HG03442 (cell line): ENCODE data around the gene KIF26A.

ENCODE experiments used
- ATAC-seq: cut with Tn5 transposase; IDR thresholded peaks from one replicate; pipeline ENCODE4 v1.9.1; 2021; ENCODE audit warnings: mild to moderate bottlenecking, moderate library complexity; ENCODE audit not compliant: unreplicated experiment

The KIF26A gene

GRCh38 chr14:104138098-104138717, at the start of gene KIF26A:
TSS of gene KIF26A (plus strand) at chr14:104138587. CDS start at chr14:104138723, 136 bp downstream.
- ATAC-seq: no peak

DNA sequence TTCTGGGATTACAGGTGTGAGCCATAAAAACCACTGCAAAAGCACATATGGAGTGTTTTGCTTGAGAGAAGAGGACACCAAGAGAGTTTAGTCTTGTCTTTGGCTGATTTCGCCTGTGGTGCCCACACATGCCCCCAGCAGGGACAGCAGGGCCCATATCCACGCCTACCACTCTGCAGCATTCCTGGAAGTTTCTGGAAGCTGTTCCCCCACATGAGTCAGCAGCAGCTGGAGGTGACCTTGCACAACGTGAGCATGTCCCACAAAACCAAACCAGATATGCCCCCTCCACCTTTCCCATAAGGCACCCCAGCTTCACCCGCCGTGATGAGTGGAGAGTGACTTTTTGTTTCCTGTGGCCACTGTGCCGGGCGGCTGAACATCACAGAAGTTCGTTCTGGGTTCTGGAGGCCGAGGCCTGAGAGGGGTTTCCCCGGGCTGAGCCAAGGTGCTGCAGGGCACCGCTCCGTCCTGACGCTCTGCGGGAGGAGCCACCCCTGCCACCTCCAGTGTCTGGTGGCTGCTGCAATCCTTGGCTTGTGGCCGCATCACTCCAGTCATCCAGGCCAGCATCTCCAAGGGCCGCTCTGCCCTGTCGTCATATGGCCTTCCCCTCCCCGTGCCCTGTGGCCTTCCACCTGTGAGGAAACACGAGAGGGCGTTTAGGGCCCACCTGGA, 48.2 kb upstream of the KIF26A start:
- ATAC-seq: no peak

DNA sequence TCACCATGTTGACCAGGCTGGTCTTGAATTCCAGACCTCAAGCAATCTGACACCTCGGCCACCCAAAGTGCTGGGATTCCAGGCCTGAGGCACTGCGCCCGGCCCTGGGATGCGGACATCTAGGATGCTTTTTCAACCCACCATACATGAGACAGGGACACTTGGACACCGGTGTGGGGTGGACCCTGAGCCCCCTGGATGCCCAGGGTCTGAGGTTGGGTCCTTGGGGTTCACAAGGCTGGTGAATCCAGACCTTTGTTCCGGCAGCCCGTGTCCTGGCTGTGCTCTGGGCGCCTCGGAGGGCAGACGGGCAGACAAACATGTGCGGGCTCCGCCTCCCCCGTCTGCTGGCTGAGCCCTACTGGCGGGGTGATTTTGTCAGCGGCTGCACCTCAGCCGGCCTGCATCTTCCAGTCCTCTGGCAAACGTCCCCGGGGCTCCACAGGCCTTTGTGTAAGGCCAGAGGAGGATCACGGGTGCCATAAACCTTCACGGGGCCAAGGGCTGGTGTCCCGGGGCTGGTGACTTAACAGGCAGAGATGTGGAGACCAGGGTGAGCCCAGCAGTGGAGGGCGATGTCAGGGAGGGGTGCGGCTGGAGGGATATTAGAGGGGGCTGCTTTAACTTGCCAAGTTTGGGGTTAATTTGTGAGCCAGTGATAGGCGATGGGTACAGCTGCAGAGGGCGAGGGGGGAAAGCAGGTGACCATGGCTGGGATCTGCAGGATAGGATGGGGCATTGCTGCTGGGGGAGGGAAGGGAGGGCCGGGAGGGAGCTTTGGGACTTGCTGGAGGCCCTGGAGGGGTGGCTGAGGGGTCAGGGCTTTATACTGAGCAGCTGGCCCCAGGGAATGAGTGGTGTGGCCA, 47.1 kb upstream of the KIF26A start:
- no peak for ATAC-seq

DNA sequence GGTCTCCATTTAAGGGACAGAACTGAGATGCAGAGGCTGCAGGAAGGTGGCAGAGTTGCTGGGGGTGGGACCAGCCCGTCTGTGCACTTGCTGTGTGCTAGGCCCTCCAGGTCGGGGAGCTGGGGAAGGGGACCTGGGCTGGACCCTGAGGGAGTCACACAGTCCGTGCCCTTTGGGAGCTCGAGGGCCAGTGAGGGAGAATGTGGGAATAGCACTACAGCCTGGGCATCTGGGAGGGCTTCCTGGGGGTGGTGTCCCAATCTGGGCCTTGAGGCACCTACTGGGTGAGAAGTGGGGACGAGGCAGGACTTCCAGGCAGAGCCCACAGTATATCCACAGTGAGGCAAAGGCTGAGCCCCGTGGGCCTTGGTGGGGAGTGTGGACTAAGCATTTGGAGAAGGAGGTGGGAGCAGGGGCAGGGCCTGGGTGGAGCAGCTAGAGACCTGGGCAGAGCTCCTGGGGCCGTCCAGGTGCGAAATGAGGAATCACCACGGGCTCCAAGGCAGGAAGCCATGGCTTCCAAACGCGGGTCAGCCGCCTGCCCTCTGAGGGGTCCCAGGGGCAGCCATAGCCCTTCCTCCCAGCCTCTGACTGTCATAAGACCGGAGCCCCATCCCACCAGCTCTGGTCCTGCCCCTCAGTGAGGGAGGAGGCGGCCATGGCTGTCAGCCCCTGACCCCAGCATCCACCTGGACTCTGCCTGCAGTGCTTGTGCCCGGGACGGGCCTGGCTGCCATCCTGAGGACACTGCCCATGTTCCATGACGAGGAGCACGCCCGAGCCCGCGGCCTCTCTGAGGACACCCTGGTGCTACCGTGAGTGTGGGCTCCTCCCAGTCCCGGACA, 46.2 kb upstream of the KIF26A start:
- no peak for ATAC-seq

- no peak for ATAC-seq
Measured at GRCh38 chr14:104092931-104093365, 45.4 kb upstream of the KIF26A start.

- no peak for ATAC-seq
Measured at GRCh38 chr14:104093366-104094055, 44.9 kb upstream of the KIF26A start.

- no peak for ATAC-seq
Measured at GRCh38 chr14:104094056-104094708, 44.2 kb upstream of the KIF26A start.

DNA sequence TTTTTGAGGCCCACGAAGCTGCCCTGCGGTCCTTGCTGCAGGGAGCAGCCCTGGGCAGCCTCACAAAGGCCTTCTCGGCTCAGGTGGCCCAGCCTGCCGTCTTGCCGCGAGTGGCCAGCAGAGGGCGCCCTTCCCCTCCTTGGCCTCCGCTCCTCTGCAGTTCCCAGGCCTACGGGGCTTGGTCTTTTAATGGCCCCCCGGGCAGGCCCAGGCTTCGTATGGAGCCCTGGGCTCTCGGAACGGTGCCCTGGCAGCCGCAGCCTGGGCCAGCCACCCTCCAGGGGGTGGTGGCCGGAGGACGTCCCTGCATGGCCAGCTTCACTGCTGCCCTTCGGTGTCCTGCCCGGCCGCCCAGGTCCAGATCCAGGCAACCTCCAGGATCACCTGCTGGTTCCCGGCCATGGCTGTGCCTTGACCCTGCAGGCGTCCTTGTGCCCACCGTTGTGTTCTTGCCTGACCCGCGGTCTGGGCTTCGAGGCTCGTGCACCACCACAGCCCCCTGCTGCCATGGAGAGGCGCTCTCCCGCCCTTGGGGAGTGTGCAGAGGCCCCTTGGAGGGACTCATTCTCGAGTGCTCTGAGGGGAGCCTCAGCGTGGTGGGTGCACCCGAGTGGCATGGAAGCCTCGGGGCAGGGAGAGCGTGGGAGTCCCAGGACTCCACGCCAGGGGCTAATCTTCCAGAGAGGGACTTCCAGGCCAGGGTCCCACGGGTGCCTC, 43.5 kb upstream of the KIF26A start:
- ATAC-seq: no peak

GRCh38 chr14:104095426-104096310, 42.7 kb upstream of the KIF26A start:
- ATAC-seq: no peak

- ATAC-seq: no peak
Measured at GRCh38 chr14:104096318-104096717, 42.1 kb upstream of the KIF26A start.

DNA sequence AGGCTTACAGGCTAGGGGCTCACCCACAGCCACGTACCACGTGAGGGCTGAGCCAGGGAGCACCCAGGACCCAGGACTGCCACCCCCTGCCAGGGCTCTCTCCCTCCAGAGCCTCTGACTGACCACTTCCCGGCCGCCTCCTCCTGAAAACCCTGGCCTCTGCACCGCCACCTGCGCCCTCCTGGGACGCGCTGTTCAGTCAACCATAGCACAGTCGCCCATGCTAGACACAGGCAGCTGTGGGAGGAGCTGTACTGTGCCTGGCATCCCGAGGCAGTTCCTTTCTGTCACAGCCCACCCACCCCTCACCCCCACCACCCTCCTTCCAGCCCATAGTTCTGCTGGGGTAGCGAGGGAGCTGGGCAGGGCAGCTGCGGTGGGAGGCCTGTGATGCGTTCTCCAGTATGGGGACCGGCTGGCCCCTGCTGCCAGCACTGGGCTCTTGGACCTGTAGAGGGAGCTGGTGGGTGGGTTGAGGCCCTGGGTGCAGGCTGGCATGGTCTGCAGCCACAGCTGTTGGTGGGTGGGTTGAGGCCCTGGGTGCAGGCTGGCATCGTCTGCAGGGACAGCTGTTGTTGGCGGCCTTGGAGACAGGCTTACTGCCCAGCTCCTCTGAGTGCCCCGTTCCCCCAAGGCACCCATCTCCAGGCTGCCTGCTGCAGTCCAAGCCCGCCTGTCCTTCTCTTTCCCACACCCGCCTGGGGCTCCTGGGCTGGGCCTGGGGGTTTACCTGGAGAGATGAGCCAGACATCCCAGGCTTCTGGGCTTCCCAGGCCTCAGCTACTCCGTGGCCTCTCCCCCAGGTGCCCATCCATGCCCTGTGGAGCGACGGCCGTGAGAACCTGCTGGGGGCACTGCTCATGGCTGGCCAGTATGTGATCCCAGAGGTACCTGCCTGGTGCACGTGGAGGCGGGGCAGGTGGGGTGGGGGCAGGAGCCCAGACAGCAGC, 41.4 kb upstream of the KIF26A start:
- no peak for ATAC-seq

DNA sequence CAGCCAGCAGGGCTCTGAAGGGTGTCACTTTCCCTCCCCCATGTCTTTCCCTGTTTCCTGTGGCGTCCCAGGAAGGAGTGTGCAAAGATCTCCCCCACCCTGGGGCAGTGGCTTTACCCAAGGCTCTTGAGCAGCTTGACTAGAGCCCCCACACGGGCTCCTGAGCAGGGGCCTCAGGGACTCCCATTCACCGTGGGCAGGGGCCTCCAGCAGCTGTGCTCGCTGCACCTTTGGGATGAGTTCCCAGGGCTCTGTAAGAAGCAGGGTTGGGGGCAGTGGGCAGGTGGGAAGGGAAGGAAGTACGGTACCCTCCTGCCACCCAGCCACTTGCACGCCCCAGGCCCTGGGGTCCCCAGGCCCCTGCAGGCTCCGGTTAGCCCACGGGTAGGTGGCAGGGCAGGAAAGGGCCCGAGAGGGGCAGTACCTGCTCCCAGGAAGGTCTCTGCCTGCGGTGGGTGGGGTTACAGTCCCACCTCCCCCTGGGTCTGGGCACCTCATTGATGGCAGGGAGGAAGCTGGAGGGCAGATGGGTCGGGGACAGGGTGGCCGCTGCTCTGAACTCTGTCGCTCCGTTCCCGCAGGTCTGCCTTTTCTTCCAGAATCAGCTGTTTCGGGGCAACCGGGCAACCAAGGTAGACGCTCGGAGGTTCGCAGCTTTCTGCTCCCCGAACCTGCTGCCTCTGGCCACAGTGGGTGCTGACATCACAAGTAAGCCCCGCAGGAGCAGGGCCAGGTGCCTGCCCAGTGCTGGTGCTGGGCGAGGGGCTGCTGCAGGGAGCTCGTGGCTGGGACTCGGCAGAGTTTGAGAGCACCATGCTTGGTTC, 39.9 kb upstream of the KIF26A start:
- no peak for ATAC-seq

- no peak for ATAC-seq
Measured at GRCh38 chr14:104099096-104100041, 39.0 kb upstream of the KIF26A start.

- no peak for ATAC-seq
Measured at GRCh38 chr14:104100171-104101085, 38.0 kb upstream of the KIF26A start.
